Liver (tissue), 9 donors: ENCODE results near the gene WDR46. TPM values are rescaled to one million over a fixed set of nuclear protein-coding genes. Genes with fewer than 3 reads are reported as not detected.
"Not testable (repeated sequence)": the region's sequence is repeated elsewhere in the genome, so short reads cannot be mapped to it uniquely, and the experiment has no call there.

Experiments used
- DNase-seq: peaks from one replicate; pipeline ENCODE4 v3.0.0-alpha.2; 2017; ENCODE audit warnings: low spot score
- H3K27ac ChIP-seq, 2 donors: one replicate each; pipeline ENCODE4 v1.7.0; 2013; ENCODE audit warnings: inconsistent platforms in 2 of 2, low read length in 2 of 2, control low read depth in 1 of 2, low read depth in 1 of 2, mild to moderate bottlenecking in 1 of 2
- H3K27me3 ChIP-seq, 4 donors: one replicate each; pipeline versions ENCODE4 v1.6.1 to v1.7.0; 2013; ENCODE audit warnings: low read length in 3 of 4, inconsistent platforms in 1 of 4, mild to moderate bottlenecking in 1 of 4, moderate library complexity in 1 of 4; ENCODE audit not compliant: control insufficient read depth in 4 of 4, insufficient read depth in 4 of 4
- H3K36me3 ChIP-seq, 4 donors: one replicate each; pipeline versions ENCODE4 v1.6.1 to v1.7.0; 2013; ENCODE audit warnings: low read length in 3 of 4, mild to moderate bottlenecking in 3 of 4, low read depth in 1 of 4, moderate library complexity in 1 of 4; ENCODE audit not compliant: control insufficient read depth in 4 of 4, insufficient read depth in 3 of 4
- H3K4me1 ChIP-seq, 4 donors: one replicate each; pipeline versions ENCODE4 v1.6.1 to v1.7.0; 2013; ENCODE audit warnings: low read length in 3 of 4, mild to moderate bottlenecking in 3 of 4, moderate library complexity in 1 of 4; ENCODE audit not compliant: control insufficient read depth in 4 of 4, insufficient read depth in 4 of 4
- H3K4me3 ChIP-seq, 3 donors: one replicate each; pipeline versions ENCODE4 v1.6.1 to v1.7.0; 2013; ENCODE audit warnings: low read length in 3 of 3, control low read depth in 1 of 3, low read depth in 1 of 3, mild to moderate bottlenecking in 1 of 3
- H3K9ac ChIP-seq, 2 donors: one replicate each; pipeline ENCODE4 v1.7.0; 2013; ENCODE audit warnings: low read length in 2 of 2, mild to moderate bottlenecking in 2 of 2, moderate library complexity in 2 of 2, control low read depth in 1 of 2, low read depth in 1 of 2
- H3K9me3 ChIP-seq, 4 donors: one replicate each; pipeline versions ENCODE4 v1.6.1 to v1.7.0; 2013; ENCODE audit warnings: low read length in 3 of 4; ENCODE audit not compliant: control insufficient read depth in 4 of 4
- EGR1 ChIP-seq, 2 donors: IDR thresholded peaks; 2 replicates each; pipeline ENCODE4 v1.6.1; 2016 to 2018; ENCODE audit warnings: antibody characterized with exemption in 2 of 2, low read depth in 2 of 2
- FOXA1 ChIP-seq: IDR thresholded peaks from 2 replicates; pipeline ENCODE4 v1.6.1; 2016; ENCODE audit warnings: antibody characterized with exemption
- FOXA2 ChIP-seq: IDR thresholded peaks from 2 replicates; pipeline ENCODE4 v1.6.1; 2016; ENCODE audit warnings: antibody characterized with exemption
- GABPA ChIP-seq, 2 donors: IDR thresholded peaks in 1 of 2; conservative IDR thresholded peaks in 1 of 2; 2 replicates each; pipeline ENCODE4 v1.6.1; 2016; ENCODE audit warnings: antibody characterized with exemption in 2 of 2, mild to moderate bottlenecking in 1 of 2, moderate library complexity in 1 of 2
- HNF4A ChIP-seq, 2 donors: conservative IDR thresholded peaks; 2 replicates each; pipeline ENCODE4 v1.6.1; 2016; ENCODE audit warnings: antibody characterized with exemption in 2 of 2, mild to moderate bottlenecking in 2 of 2
- HNF4G ChIP-seq: IDR thresholded peaks from 2 replicates; pipeline ENCODE4 v1.6.1; 2016; ENCODE audit warnings: antibody characterized with exemption
- MAX ChIP-seq: IDR thresholded peaks from 2 replicates; pipeline ENCODE4 v1.6.1; 2016; ENCODE audit warnings: antibody characterized with exemption
- NR2F2 ChIP-seq: IDR thresholded peaks from 2 replicates; pipeline ENCODE4 v1.6.1; 2016; ENCODE audit warnings: antibody characterized with exemption
- RAD21 ChIP-seq, 2 donors: IDR thresholded peaks; 2 replicates each; pipeline ENCODE4 v1.6.1; 2016; ENCODE audit warnings: antibody characterized with exemption in 2 of 2, mild to moderate bottlenecking in 2 of 2
- RXRA ChIP-seq, 2 donors: IDR thresholded peaks; 2 replicates each; pipeline ENCODE4 v1.6.1; 2017 to 2018; ENCODE audit warnings: antibody characterized with exemption in 2 of 2, mild to moderate bottlenecking in 1 of 2
- SP1 ChIP-seq: IDR thresholded peaks from 2 replicates; pipeline ENCODE4 v1.6.1; 2018; ENCODE audit warnings: antibody characterized with exemption, mild to moderate bottlenecking
- TAF1 ChIP-seq: conservative IDR thresholded peaks from 2 replicates; pipeline ENCODE4 v1.6.1; 2016; ENCODE audit warnings: antibody characterized with exemption, mild to moderate bottlenecking
- YY1 ChIP-seq: IDR thresholded peaks from 2 replicates; pipeline ENCODE4 v1.6.1; 2016; ENCODE audit warnings: antibody characterized with exemption, mild to moderate bottlenecking
- ZBTB33 ChIP-seq: IDR thresholded peaks from 2 replicates; pipeline ENCODE4 v1.6.1; 2016; ENCODE audit warnings: antibody characterized with exemption
- WGBS: extraction: QIAGEN DNeasy Blood & Tissue Kit; methylation state at CpG from one replicate; pipeline ENCODE4 v1.1.7; 2013; 5-methylcytosine and 5-hydroxymethylcytosine counted together
- polyA plus RNA-seq, 2 donors: library from polyadenylated mRNA; stranded (reverse) in 1 of 2; unstranded in 1 of 2; fragments of 200-250 nt in 1 of 2; fragments of >200 nt in 1 of 2; fragmentation: Nextera tagmentation in 1 of 2; extraction: Ambion mirVana in 1 of 2; gene quantifications; one replicate each; pipeline versions ENCODE4 v1.2.1 to v1.2.3, GENCODE V29; 2013 to 2015
- total RNA-seq, 2 donors: library from RNA; depleted of rRNA; stranded (reverse); fragments of >200 nt; gene quantifications; one replicate each; pipeline ENCODE4 v1.2.3, GENCODE V29; 2014
- TF ChIP-seq, protein P1 (sequence below): IDR thresholded peaks from 2 replicates; pipeline ENCODE4 v1.6.1; 2016; ENCODE audit warnings: antibody characterized with exemption, mild to moderate bottlenecking
- TF ChIP-seq, protein P2 (sequence below): fragments of 150-350 bp; IDR thresholded peaks from 2 replicates; pipeline ENCODE4 v1.5.1; 2017; ENCODE audit warnings: improper control_type of control experiment, low read depth, low read length; ENCODE audit not compliant: missing input control
- TF ChIP-seq, protein P3 (sequence below): IDR thresholded peaks from 2 replicates; pipeline ENCODE4 v1.6.1; 2016; ENCODE audit warnings: antibody characterized with exemption
- donor health status: healthy.
- donor health status: healthy.
- donor health status: healthy.
- donor health status: healthy.
- donor health status: healthy.

WDR46 gene
- total and polyA plus RNA-seq, 4 donors = 17.9 to 30.2 (median 25.7) TPM

DNA sequence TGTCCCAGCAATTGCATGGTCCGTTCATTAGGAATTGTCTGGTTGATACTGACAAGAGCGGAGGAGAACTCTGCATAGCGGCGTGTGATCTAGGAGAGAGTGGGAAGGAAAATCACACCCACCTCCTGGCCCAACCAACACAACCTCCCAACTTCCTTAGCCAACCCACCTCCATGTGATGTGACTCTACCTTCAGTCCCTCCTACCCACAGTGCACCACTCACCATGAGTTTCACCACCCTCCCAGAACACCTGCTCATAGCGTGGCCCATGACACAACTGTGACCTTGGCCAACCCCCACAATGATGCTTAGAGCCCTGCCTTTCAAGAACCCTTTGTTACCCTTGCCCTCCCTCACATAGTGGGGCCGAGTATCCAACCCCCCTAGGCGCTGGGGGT, 25.0 kb downstream of the WDR46 start:
- no peaks in the 10 kb centered on the region for H3K9me3 ChIP-seq
- peaks cover 7 to 70% (median 58%) of the 10 kb centered on the region in 4 donors for H3K36me3 ChIP-seq
- no peak for DNase-seq
- no peaks in the 10 kb centered on the region for H3K27me3 ChIP-seq
- 83% methylated on average over 7 of the region's 7 CpGs for WGBS
- no peak overlapping the region for H3K4me3 ChIP-seq
- no peak overlapping the region for H3K9ac ChIP-seq
- no peaks in the 10 kb centered on the region for H3K4me1 ChIP-seq
- H3K27ac ChIP-seq = no peak overlapping the region
- TF ChIP-seq TAF1 (no peak), SP1 (no peak), RAD21 (IDR thresholded peaks at IDR 0.05) (no peak), RXRA (IDR thresholded peaks at IDR 0.05) (no peak), HNF4G (no peak), HNF4A (conservative IDR thresholded peaks at IDR 0.05) (no peak), ZBTB33 (no peak)
- TF ChIP-seq, protein P1, sequence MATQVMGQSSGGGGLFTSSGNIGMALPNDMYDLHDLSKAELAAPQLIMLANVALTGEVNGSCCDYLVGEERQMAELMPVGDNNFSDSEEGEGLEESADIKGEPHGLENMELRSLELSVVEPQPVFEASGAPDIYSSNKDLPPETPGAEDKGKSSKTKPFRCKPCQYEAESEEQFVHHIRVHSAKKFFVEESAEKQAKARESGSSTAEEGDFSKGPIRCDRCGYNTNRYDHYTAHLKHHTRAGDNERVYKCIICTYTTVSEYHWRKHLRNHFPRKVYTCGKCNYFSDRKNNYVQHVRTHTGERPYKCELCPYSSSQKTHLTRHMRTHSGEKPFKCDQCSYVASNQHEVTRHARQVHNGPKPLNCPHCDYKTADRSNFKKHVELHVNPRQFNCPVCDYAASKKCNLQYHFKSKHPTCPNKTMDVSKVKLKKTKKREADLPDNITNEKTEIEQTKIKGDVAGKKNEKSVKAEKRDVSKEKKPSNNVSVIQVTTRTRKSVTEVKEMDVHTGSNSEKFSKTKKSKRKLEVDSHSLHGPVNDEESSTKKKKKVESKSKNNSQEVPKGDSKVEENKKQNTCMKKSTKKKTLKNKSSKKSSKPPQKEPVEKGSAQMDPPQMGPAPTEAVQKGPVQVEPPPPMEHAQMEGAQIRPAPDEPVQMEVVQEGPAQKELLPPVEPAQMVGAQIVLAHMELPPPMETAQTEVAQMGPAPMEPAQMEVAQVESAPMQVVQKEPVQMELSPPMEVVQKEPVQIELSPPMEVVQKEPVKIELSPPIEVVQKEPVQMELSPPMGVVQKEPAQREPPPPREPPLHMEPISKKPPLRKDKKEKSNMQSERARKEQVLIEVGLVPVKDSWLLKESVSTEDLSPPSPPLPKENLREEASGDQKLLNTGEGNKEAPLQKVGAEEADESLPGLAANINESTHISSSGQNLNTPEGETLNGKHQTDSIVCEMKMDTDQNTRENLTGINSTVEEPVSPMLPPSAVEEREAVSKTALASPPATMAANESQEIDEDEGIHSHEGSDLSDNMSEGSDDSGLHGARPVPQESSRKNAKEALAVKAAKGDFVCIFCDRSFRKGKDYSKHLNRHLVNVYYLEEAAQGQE = no peak

- H3K4me1 ChIP-seq, H3K4me3 ChIP-seq, H3K9ac ChIP-seq, H3K27me3 ChIP-seq, H3K27ac ChIP-seq, H3K9me3 ChIP-seq, DNase-seq: not testable (repeated sequence)
- WGBS = 96% methylated on average over 3 of the region's 3 CpGs
- H3K36me3 ChIP-seq = peaks cover 9 to 60% (median 50%) of the 10 kb centered on the region in 4 donors
These were observed 26.5 kb downstream of the WDR46 start for GRCh38 chr6:33262490-33262889.

GRCh38 chr6:33259032-33259431, 30.0 kb downstream of the WDR46 start:
- Histone ChIP-seq H3K36me3 (peaks cover 8 to 45% (median 25%) of the 10 kb centered on the region in 4 donors), H3K27ac (no peak overlapping the region), H3K4me3 (no peak overlapping the region), H3K9ac (no peak overlapping the region), H3K27me3 (no peaks in the 10 kb centered on the region), H3K4me1 (no peaks in the 10 kb centered on the region), H3K9me3 (no peaks in the 10 kb centered on the region)
- no peak for DNase-seq
- 96% methylated on average over 5 of the region's 5 CpGs for WGBS
- no peak for TF ChIP-seq ZBTB33
- TF ChIP-seq, protein P2, sequence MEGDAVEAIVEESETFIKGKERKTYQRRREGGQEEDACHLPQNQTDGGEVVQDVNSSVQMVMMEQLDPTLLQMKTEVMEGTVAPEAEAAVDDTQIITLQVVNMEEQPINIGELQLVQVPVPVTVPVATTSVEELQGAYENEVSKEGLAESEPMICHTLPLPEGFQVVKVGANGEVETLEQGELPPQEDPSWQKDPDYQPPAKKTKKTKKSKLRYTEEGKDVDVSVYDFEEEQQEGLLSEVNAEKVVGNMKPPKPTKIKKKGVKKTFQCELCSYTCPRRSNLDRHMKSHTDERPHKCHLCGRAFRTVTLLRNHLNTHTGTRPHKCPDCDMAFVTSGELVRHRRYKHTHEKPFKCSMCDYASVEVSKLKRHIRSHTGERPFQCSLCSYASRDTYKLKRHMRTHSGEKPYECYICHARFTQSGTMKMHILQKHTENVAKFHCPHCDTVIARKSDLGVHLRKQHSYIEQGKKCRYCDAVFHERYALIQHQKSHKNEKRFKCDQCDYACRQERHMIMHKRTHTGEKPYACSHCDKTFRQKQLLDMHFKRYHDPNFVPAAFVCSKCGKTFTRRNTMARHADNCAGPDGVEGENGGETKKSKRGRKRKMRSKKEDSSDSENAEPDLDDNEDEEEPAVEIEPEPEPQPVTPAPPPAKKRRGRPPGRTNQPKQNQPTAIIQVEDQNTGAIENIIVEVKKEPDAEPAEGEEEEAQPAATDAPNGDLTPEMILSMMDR = no peak
- no peak for TF ChIP-seq SP1
- TF ChIP-seq EGR1 (IDR thresholded peaks at IDR 0.05; ENCODE audit: low read depth in 2 of 2) = no peak
- TF ChIP-seq TAF1 = no peak
- TF ChIP-seq GABPA (IDR thresholded peaks at IDR 0.05 in 1 of 2, conservative IDR thresholded peaks at IDR 0.05 in 1 of 2) = no peak
- TF ChIP-seq HNF4A (conservative IDR thresholded peaks at IDR 0.05) = no peak
- no peak for TF ChIP-seq FOXA2
- TF ChIP-seq, protein P3, sequence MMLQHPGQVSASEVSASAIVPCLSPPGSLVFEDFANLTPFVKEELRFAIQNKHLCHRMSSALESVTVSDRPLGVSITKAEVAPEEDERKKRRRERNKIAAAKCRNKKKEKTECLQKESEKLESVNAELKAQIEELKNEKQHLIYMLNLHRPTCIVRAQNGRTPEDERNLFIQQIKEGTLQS = no peak
- TF ChIP-seq MAX = no peak
- no peak for TF ChIP-seq HNF4G
- no peak for TF ChIP-seq FOXA1
- TF ChIP-seq YY1 = no peak
- no peak for TF ChIP-seq NR2F2
- no peak for TF ChIP-seq RAD21 (IDR thresholded peaks at IDR 0.05)
